ENCODE data around the gene SNX5. TPM values are rescaled to one million over a fixed set of nuclear protein-coding genes. Genes with fewer than 3 reads are reported as not detected.

Gene SNX5
- total RNA-seq, 4 donors from 2014 or later, result 49.8 to 88.8 (median 60.9) TPM

DNA sequence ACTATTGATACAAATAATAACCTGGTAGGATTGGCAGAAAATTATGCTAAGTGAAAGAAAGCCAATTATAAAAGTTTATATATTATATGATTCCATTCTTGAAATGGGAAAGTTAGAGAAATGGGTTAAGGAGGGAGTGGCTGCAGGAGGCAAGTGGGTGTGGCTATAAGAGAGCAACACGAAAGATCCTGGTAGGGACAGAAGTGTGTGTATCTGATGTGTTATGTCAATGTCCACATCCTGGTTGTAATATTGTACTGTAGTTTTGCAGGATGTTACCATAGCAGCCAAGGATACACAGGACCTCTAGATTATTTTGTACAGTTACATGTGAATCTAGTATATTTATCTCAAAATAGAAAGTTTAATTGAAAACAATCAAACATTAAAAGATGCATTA is 46.8 kb downstream of the SNX5 start:
- TF ChIP-seq POLR2A (IDR thresholded peaks at IDR 0.05), result no peak
- TF ChIP-seq, protein P1, sequence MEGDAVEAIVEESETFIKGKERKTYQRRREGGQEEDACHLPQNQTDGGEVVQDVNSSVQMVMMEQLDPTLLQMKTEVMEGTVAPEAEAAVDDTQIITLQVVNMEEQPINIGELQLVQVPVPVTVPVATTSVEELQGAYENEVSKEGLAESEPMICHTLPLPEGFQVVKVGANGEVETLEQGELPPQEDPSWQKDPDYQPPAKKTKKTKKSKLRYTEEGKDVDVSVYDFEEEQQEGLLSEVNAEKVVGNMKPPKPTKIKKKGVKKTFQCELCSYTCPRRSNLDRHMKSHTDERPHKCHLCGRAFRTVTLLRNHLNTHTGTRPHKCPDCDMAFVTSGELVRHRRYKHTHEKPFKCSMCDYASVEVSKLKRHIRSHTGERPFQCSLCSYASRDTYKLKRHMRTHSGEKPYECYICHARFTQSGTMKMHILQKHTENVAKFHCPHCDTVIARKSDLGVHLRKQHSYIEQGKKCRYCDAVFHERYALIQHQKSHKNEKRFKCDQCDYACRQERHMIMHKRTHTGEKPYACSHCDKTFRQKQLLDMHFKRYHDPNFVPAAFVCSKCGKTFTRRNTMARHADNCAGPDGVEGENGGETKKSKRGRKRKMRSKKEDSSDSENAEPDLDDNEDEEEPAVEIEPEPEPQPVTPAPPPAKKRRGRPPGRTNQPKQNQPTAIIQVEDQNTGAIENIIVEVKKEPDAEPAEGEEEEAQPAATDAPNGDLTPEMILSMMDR (IDR thresholded peaks at IDR 0.05 in 4 of 5, conservative IDR thresholded peaks at IDR 0.05 in 1 of 5), result no peak
- in situ Hi-C loops (cut with MboI; ENCODE audit: low sequenced_read_pairs in 4 of 4) (loop anchor here in 1 of 4 donors (25.0 kb wide), 1 partner anchor 409 kb away; no protein-coding TSS in a partner anchor), intact Hi-C loops (cut with DNase I; ENCODE audit: low total_unique reads) (no loop called here)
- Histone ChIP-seq H3K9me3 (no peaks in the 10 kb centered on the region), H3K27ac (no peak overlapping the region), H3K4me3 (no peak overlapping the region), H3K4me1 (no peaks in the 10 kb centered on the region), H3K36me3 (no peaks in the 10 kb centered on the region), H3K27me3 (no peaks in the 10 kb centered on the region)
- no peak for ATAC-seq
- DNase-seq, result no peak

DNA sequence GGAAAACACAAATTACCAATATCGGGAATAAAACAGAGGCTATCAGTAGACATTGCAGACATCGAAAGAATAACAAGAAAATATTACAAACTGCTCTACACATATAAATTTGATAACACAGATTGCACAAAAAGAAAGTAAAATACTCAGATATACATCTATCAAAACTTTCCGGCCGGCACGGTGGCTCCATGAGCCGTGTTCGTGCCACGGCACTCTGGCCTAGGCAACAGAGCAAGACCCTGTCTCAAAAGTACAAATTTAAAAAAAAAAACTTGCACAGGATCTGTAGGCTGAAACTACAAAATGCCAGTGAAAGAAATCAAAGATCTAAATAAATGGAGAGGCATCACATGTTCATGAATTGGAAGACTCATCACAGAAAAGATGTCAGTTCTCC is 49.4 kb downstream of the SNX5 start:
- H3K4me3 ChIP-seq, result no peak overlapping the region
- DNase-seq, result no peak
- no peak overlapping the region for H3K27ac ChIP-seq
- H3K36me3 ChIP-seq, result no peaks in the 10 kb centered on the region
- H3K27me3 ChIP-seq, result no peaks in the 10 kb centered on the region
- H3K9me3 ChIP-seq, result no peaks in the 10 kb centered on the region
- H3K4me1 ChIP-seq, result peaks cover 0 to 5% of the 10 kb centered on the region in 2 donors
- ATAC-seq, result no peak
- intact Hi-C loops (cut with DNase I; ENCODE audit: low total_unique reads) (no loop called here), in situ Hi-C loops (cut with MboI; ENCODE audit: low sequenced_read_pairs in 4 of 4) (loop anchor here in 1 of 4 donors (25.0 kb wide), 1 partner anchor 407 kb away; no protein-coding TSS in a partner anchor)
- TF ChIP-seq, protein P1 (IDR thresholded peaks at IDR 0.05 in 4 of 5, conservative IDR thresholded peaks at IDR 0.05 in 1 of 5), result no peak
- TF ChIP-seq POLR2A (IDR thresholded peaks at IDR 0.05), result no peak

DNA sequence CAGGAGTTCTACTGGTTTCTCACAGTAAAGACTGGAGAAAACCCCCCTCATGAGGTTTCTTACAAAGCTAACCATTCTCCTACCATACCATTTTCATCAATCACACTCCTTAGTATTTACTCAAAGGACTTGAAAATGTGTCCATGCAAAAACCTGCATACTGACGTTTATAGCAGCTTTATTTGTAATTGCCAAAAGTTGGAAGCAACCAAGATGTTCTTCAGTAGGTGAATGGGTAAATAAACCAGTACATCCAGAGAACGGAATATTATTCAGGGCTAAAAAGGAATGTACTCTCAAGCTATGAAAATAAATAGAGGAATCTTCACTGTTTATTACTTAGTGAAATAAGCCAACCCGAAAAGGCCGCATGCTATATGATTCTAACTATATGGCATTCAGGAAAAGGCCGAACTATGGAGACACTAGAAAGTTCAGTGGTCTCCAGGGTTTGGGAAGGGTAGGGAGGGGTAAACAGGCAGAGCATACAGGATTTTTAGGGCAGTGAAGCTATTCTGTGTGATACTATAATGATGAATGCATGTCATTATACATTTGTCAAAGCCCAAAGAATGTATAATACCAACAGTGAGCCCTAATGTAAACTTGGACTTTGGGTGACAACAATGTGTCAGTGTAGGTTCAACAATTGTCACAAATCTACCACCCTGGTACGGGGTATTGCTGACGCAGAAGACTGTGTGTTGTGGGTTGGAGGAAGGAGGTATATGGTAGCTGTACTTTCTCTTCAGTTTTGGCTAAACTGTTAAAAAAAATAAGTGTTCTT is 50.6 kb downstream of the SNX5 start:
- no peaks in the 10 kb centered on the region for H3K9me3 ChIP-seq
- no peak for ATAC-seq
- H3K4me3 ChIP-seq, result no peak overlapping the region
- intact Hi-C loops (cut with DNase I; ENCODE audit: low total_unique reads) (no loop called here), in situ Hi-C loops (cut with MboI; ENCODE audit: low sequenced_read_pairs in 4 of 4) (loop anchor here in 1 of 4 donors (25.0 kb wide), 1 partner anchor 406 kb away; no protein-coding TSS in a partner anchor)
- H3K27me3 ChIP-seq, result no peaks in the 10 kb centered on the region
- no peak overlapping the region for H3K27ac ChIP-seq
- H3K36me3 ChIP-seq, result no peaks in the 10 kb centered on the region
- peaks cover 0 to 5% of the 10 kb centered on the region in 2 donors for H3K4me1 ChIP-seq
- no peak for DNase-seq
- no peak for TF ChIP-seq POLR2A (IDR thresholded peaks at IDR 0.05)
- TF ChIP-seq, protein P1 (IDR thresholded peaks at IDR 0.05 in 4 of 5, conservative IDR thresholded peaks at IDR 0.05 in 1 of 5), result no peak

DNA sequence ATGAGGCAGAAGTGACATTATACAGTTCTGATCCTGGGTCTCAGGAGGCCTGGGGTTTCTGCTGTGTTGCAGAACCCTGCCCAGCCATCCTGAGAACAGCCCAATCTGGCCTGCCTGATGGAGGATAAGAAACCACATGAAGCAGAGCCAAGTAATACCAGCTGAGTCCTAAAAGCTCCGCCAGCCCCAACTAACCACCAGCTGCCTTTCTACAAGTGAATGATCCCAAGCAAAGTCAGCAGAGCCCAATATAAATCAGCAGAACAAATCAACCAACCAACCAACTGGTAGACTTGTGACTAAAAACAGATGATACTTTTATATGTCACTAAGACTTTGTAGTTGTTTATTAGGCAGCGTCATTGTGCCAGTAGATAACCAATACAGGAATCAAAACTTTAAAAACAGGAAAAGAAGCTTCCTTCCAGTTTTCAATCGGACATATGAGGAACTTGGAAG is 52.1 kb downstream of the SNX5 start:
- in situ Hi-C loops (cut with MboI; ENCODE audit: low sequenced_read_pairs in 4 of 4), result loop anchor here in 1 of 4 donors (25.0 kb wide), 1 partner anchor 404 kb away; no protein-coding TSS in a partner anchor
- ATAC-seq, result no peak
- Histone ChIP-seq H3K9me3 (no peaks in the 10 kb centered on the region), H3K36me3 (no peaks in the 10 kb centered on the region), H3K27ac (no peak overlapping the region), H3K4me3 (no peak overlapping the region), H3K4me1 (peaks cover under 1 to 13% of the 10 kb centered on the region in 2 donors), H3K27me3 (no peaks in the 10 kb centered on the region)
- no peak for DNase-seq
- intact Hi-C loops (cut with DNase I; ENCODE audit: low total_unique reads), result no loop called here
- TF ChIP-seq, protein P1 (IDR thresholded peaks at IDR 0.05 in 4 of 5, conservative IDR thresholded peaks at IDR 0.05 in 1 of 5), result no peak
- no peak for TF ChIP-seq POLR2A (IDR thresholded peaks at IDR 0.05)

Data from gastrocnemius medialis (tissue), 4 donors.